ENCODE results near the gene CTSG.
"Not testable (repeated sequence)": the region's sequence is repeated elsewhere in the genome, so short reads cannot be mapped to it uniquely, and the experiment has no call there.

Gene CTSG

DNA sequence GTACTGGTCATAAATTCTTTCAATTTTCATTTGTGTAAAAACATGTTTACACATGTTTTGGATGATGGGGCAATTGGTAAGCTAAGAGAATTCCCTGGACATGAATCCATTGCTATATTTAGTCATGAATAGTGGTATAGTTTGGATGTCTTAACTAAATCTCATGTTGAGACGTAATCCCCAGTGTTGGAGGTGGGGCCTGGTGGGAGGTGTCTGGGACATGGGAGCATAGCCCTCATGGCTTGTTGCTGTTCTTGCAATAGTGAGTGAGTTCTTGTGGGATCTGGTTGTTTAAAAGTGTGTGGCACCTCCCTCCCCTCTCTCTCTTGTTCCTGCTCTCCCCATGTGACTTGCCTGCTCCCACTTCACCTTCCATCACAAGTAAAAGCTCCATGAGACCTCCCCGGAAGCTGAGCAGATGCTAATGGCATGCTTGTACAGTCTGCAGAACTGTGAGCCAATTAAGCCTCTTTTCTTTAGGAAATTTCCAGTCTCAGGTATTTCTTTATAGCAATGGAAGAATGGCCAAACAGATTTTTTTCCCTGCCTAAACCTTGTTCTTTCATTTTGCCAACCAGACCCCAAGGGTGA, 33.6 kb downstream of the CTSG start:
- DNase-seq (ENCODE audit: low read depth), result no peak

DNA sequence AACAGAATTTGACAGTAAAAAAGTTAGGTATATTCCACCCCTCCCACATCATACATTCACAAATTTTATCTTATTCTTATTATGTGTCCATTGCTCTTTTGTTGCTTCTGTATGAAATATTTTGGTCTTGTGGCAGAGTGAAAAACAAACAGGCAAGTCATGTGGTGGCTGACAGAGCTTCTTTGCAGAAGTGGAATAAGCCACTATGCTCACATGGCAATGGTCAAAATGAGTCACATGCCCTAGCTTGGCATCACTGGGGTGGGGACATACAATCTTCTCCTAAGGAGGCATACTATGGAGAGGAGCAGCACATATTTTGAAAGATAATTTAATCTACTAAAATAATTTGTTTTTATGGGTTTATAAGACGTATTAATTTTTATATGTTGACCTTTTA, 40.3 kb downstream of the CTSG start:
- DNase-seq (ENCODE audit: low read depth), result no peak

DNA sequence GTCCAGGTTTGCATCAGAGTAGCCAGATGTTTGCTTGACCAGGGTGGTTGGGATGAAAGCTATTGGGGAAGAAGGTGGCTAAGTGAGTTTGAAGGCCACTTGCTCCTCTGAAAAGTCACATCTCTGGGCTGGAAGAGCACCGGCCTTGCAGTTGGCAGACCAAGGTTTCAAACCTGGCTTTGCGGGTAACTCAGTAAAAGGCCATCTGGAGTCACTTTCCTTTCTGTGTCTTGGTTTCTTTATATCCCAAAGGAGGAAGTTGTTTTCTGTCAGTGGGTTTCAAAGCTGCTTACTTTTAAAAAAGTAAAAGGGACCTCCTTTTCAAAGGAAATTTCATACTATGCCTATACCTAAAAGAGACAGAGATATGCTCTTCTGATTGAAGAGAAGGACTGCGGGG, 41.8 kb downstream of the CTSG start:
- DNase-seq (ENCODE audit: low read depth), result no peak

GRCh38 chr14:24525877-24526620, 50.0 kb downstream of the CTSG start:
- DNase-seq (ENCODE audit: low read depth), result not testable (repeated sequence)

All from stimulated activated CD4-positive, alpha-beta T cell treated with anti-CD3 and anti-CD28 coated beads, Interleukin-2, amount 100 ng/mL, for 4 hours (primary cell).